SW480 (cell line): ENCODE data around the gene CRTC3.

Source experiments
- DNase-seq: peaks from one replicate; pipeline ENCODE4 v3.0.0-alpha.2; 2016; ENCODE audit warnings: low spot score

CRTC3 gene

DNA sequence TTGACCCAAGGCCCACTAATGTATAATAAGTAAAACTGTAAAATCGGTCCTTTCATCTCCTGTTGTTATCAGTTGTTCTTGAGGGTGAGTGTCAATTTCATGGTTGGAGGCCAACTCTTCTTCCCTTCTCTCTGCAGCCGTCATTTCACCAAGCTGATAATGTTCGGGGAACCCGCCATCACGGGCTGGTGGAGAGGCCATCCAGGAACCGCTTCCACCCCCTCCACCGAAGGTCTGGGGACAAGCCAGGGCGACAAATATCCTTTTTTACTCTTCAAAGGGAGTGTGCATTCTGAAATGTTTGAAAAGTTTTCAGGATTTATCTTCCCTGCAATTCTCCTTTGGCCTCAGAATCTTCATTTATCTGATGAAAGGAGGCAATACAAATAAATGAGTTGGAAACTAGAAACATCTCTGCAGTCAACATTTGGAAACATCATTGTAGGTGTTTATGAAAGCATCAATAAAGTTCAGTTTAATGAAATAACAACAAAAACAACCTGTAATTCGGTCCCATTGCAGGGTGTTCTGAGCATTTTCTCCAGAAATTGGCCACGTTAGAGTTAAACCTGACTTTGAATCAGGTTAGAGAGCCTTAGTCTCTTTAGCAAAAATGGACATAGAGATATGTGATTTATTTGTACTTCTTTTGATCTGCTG lies 63.9 kb downstream of the CRTC3 start:
- DNase-seq, result no peak

DNA sequence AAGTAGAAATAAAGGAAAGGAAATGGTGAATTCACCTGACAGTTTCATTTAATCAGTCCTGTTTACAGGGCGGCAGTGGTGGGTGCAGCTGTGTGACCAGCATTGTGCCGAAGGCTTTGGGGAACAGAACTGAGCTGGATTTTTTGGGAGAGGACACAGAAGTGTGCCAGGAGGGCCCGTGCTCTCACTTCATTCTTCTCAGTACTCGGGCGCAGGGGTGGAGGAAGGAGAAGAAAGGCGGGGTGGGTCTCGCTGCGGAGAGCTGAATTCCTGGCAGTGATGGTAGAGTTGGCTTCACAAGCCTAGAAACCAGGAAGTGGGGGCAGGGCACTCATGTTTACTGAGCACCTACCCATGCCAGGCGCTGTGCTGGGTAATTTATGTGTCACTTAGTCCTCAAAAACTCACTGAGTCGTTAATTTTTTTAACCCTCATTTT lies 64.6 kb downstream of the CRTC3 start:
- no peak for DNase-seq

GRCh38 chr15:90595763-90596155 lies 66.0 kb downstream of the CRTC3 start:
- no peak for DNase-seq

GRCh38 chr15:90596943-90597342 lies 67.2 kb downstream of the CRTC3 start:
- DNase-seq, result no peak

- DNase-seq, result no peak
Observed at GRCh38 chr15:90597577-90597976, 67.9 kb downstream of the CRTC3 start.

DNA sequence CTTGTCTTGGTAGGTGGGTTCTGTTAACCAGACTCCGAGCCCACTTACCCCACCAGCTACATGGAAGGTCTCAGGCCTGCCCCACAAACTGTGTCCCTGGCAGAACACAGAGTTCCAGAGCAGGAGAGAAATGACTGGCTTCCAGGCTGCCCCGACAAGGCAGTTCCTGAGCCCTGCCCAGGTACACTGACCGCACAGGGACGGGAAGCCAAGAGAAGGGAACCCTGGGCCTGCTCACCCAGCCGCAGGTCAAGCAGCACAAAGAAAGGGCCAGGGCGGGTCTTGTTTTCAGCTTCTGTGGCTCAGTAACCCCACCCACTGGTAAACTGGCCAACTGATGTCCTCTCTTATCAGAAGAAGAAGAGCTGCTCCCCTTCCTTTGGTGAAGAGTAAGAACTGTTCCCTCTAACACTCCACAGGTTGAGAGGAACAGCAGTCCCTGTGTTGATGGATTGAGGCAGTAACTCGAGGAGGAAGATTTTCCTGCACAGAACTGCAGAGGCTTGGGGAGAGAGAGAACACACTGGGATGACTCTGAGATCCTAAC lies 68.4 kb downstream of the CRTC3 start:
- peak; percentile 65 for DNase-seq

- DNase-seq, result no peak
Observed at GRCh38 chr15:90598679-90599078, 69.0 kb downstream of the CRTC3 start.

GRCh38 chr15:90599116-90599515 lies 69.4 kb downstream of the CRTC3 start:
- DNase-seq, result no peak

DNA sequence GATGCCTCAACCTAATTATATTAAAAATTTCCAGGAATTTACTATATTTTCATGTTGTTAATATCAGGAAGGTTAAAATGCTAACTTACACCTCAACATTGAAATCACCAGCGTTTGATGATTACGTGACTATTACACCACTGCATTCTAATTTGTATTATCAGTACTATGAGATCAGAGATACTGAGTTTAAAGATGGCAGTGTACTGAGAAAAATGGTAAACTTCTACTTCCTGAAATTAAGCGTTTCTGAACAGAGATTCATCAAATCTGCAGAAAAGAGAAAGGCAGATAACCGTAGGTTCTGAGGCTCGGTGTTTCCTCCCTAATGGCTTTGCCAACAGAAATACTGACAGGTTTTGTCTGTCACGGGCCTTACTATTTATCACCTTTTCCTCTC lies 69.9 kb downstream of the CRTC3 start:
- no peak for DNase-seq

- DNase-seq, result no peak
Observed at GRCh38 chr15:90600954-90601353, 71.2 kb downstream of the CRTC3 start.

- DNase-seq, result no peak
Observed at GRCh38 chr15:90603893-90604292, 74.2 kb downstream of the CRTC3 start.

DNA sequence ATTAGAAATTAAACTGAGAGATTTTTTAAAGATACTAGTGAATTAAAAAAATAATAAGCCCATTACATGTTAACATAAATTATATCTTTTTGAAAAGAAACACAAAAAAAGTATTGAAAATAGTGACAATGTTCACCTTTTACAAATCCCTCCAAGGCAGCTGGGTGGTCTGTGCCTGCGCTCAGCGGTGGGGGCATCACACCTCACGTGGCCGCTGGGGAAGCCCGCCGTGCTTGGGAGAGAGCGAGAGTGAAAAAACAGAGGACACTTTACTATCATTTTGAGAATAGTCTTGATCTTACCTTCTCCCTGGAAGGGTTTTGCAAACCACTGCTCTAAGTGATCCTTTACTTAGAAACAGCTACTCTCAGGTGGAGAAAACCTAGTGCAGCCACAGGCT lies 76.9 kb downstream of the CRTC3 start:
- DNase-seq, result no peak

DNA sequence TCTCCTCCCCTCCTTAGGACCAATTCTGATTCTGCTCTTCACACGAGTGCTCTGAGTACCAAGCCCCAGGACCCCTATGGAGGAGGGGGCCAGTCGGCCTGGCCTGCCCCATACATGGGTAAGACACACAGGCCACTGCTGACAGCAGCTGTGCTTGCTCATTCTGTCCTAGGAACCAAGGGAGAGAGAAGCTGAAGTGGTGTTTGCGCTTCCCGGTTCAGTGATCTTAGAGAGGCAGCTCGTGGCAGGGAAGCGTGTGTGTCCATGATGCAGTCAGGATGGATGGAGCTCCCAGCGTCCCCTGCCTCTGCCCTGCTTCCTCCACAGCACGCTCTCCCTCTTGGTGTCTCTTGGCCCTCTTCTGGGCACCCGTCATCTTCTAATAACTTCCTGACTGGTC lies 77.6 kb downstream of the CRTC3 start:
- DNase-seq, result no peak

GRCh38 chr15:90609242-90610180 lies 79.8 kb downstream of the CRTC3 start:
- DNase-seq, result no peak

DNA sequence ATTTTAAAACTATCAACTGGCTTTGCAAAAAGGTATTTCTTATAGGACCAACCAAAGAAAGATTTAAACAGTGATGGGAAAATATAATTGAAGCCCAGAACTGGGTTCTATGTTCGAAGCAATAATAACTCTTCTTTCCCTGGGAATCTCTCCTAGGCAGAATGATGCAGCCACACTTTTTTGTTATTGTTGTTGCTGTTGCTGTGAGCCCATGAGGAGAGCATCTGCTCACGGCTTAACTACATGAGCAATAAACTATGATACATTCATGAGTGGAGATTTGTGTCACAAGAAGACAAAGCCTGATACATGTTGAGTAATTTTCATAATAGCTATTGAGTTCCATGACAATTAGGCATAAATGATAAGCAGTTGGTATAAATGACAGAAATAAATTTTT lies 80.5 kb downstream of the CRTC3 start:
- no peak for DNase-seq

DNA sequence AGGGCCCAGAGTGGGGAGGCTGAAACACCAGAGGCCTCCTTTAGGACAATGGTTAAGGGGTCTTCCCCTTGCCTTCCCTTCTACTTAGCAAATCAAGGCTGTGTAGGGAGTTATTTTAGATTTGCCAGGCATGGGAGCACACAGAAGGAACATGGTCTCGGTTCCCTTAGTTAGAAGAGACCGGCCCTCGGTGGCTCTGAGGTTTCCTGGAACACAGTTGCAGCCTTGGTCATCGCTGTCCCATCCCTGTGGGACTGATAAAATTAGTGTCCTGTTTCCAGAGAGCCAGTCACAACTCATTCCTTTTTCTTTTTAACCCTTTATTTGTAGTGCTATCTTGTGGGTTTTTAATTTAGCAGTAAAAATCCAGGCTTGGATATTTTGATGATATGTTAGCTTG lies 81.4 kb downstream of the CRTC3 start:
- no peak for DNase-seq

DNA sequence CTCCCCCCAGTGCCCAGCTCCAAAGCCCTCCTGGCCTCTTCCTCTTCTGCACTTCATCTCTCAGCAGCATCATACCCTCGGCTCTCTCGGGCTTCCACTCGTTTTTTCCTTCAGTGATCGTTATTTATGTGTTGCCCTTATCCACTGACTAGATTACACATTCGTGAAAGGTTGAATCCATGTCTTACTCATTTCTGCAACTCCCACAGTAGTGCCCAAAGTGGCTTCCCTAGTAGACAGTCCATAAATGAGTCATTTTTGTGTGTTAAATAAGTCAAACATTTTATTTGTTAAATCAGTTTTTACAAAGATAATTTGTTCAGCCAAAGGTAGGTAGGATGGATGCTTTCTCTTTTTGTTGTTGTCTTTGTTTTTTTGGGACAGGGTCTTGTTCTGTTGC lies 87.4 kb downstream of the CRTC3 start:
- no peak for DNase-seq

- no peak for DNase-seq
Observed at GRCh38 chr15:90617668-90618097, 88.0 kb downstream of the CRTC3 start.

GRCh38 chr15:90618330-90619125 lies 88.8 kb downstream of the CRTC3 start:
- no peak for DNase-seq

DNA sequence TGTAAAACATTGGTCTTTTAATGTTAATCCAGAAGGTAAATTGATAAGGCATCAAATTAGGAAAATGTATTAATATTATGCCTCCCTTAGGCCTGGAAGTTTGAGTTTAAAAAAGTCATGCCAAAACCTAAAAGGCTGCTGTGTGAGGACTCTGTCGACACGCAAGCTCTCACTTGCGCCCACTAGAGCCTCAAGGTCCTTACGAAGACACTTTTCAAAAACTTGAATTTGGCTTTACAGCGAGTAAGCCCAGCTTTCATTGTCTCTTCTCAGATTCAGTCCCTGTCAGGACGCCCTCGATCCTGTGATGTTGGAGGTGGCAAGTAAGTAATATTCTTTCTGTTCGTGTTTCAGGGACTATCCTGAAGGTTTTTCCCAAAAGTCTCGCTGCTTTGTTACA lies 89.7 kb downstream of the CRTC3 start:
- no peak for DNase-seq

GRCh38 chr15:90619939-90620338 lies 90.2 kb downstream of the CRTC3 start:
- no peak for DNase-seq

GRCh38 chr15:90620379-90621067 lies 90.8 kb downstream of the CRTC3 start:
- DNase-seq, result no peak
